HL-60/S4 (cell line): ENCODE data around the gene ACVR2B.

Experiments
- in situ Hi-C: fragments of 300-500 bp; cut with MboI; formaldehyde crosslinking; loops from 2 replicates; pipeline ENCODE4 v1.14.3; 2022; ENCODE audit warnings: low sequenced_read_pairs

ACVR2B gene

DNA sequence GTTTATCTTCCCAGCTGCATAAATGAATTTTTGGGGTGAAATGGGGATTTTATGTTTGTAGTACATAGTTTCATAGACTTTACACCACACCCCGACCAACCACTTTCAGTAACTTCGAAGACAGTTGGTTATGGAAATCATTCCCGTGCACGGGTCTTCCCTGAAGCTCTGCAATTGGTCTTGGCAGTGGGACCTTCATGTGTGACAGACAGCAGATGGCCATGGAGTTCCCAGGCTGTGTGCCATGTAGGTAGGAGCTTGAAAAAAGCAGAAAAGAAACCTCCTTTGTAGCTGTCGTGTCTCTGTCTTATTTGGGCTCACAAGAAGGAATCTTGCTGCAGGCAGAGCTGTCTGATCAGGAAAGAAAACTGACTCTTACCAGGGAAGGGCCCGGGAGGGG lies 68.3 kb downstream of the ACVR2B start:
- in situ Hi-C loops = no loop called here

- in situ Hi-C loops = no loop called here
Measured at GRCh38 chr3:38524141-38524739, 70.5 kb downstream of the ACVR2B start.

- in situ Hi-C loops = no loop called here
Measured at GRCh38 chr3:38526792-38527191, 73.1 kb downstream of the ACVR2B start.

DNA sequence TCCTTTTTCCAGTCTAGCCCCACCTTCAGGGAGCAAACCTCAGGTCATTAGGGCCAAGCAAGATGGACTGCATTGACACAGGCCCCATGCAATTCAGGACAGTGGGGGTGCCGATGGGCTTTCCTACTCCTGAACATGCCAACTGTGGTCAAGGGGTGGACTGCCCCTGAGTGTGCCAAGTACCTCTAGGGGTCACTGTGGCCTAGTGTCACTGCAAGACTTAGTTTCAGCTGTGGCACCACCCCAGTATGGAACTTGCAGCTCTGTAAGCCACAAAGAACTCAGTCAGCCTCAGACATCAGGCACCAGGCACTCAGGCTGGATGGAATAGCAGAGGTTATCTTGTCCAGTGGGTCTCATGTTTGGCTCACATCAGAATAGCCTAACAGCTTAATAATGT lies 74.8 kb downstream of the ACVR2B start:
- in situ Hi-C loops = no loop called here

DNA sequence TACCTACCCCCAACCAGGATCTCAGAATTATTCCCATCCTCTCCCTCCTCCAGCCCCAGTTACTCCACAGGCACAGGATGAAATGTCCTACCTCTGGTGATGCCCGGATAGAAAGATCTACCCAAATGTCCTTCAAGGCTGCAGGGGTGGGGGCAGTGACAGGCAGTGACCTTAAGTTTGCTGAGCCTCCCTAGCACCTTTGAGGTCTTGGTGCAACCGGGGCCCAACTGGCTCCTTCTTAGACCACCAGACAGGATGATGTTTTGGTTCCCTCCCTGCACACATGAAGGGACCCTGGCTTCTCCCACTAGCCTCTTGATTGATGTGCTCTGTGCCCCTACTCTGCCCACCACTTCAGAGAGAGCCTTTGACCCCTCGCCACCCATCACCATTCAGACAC lies 78.8 kb downstream of the ACVR2B start:
- in situ Hi-C loops = no loop called here

DNA sequence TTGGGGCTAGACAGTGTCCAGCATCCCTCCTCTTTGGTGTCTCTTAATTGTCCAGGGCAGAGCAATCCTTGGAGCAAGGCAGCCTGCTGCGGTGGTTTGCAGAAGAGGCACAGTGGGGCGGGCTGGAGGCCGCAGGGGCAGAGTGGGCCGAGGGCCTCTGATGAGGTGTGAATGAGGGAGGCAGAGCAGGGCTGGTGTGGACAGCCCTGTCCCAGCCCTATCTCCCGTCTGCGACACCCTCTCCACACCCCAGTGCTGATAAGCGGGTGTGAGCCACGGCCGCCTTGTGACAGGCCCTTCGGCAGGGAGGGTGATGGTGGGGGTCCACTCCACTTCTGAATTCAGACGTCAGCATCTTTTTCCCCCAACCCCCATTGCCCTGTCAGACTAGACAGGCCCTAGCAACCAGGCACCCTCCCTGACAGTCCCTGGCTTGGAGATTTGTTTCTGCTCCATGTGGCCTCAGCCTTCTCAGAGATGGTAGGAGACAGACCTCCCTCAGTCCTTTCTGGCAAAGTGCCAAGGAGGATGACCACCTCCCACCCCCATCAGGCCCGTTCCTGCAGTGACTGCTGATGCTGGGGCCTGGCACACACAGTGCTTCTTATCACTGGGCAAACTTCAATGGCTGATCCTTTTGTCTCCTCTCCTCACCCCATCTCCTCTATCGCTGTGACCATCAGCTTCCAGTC lies 79.7 kb downstream of the ACVR2B start:
- in situ Hi-C loops = no loop called here

- in situ Hi-C loops = no loop called here
Measured at GRCh38 chr3:38534180-38534579, 80.5 kb downstream of the ACVR2B start.

DNA sequence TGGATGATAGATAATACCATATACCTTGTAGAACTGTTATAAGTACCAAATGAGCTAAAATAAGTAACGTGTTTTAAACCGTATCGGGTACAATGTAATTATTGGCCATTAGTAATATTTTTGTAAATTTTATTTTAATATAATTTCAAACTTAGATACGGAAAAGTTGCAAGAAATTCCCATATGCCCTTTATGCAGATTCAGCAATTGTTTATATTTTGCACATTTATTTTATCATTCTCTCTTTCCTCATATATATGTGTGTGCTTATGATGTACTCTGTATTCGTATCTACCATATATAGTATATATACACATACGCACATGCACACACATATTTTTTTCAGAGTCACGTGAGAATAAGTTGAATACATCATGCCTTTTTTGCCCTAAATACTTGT lies 80.9 kb downstream of the ACVR2B start:
- in situ Hi-C loops = no loop called here

DNA sequence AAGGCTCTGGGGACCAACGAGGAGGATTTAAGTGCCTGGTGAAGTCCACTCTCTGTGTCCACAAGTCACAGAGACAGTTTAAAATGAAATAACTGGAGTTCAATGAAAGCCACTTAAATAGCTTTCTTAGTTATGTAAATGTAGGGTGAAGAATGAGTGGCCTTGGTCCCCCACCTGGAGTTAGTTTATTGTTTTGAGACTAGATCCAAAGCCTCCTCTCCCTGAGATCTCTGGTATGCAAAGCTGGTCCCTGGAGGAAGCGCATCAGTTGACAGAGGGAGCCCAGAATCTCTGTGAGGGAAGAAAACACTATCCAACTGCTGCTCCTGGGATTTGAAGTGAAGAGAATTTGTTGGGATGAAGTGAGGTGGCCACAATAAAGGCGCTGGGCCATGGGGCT lies 83.0 kb downstream of the ACVR2B start:
- in situ Hi-C loops = no loop called here

- in situ Hi-C loops = no loop called here
Measured at GRCh38 chr3:38538773-38539353, 85.2 kb downstream of the ACVR2B start.

- in situ Hi-C loops = no loop called here
Measured at GRCh38 chr3:38541806-38542205, 88.1 kb downstream of the ACVR2B start.
